Renal cortex interstitium (tissue), 15 donors: ENCODE data around the gene TMEM200A. TPM values are rescaled to one million over a fixed set of nuclear protein-coding genes. Genes with fewer than 3 reads are reported as not detected.
A peak's percentile ranks its signal among the peaks of the same experiment; 100 is the strongest.
"Not testable (repeated sequence)": the region's sequence is repeated elsewhere in the genome, so short reads cannot be mapped to it uniquely, and the experiment has no call there.

ENCODE experiments used
- DNase-seq, 11 donors: peaks; one replicate each; pipeline ENCODE4 v3.0.0-alpha.2; 2013; ENCODE audit warnings: low read depth in 9 of 11, low spot score in 4 of 11; ENCODE audit errors: extremely low read depth in 1 of 11
- long read RNA-seq, 16 experiments: transcript quantifications; one replicate each; lab custom pipeline, GENCODE V29; 2026
- polyA plus RNA-seq, 3 donors: library from polyadenylated mRNA; unstranded; fragments of 120-200 nt; gene quantifications; one replicate each; pipeline ENCODE4 v1.2.1, GENCODE V29; 2013; ENCODE audit not compliant: insufficient read length in 3 of 3

The TMEM200A gene
- polyA plus RNA-seq, result 10 to 100 TPM; 24.3 to 42.3 (median 31.2) TPM
- long read RNA-seq, donor 1, partial matches to known transcripts, result 0 of 6 reads
- long read RNA-seq, donor 1, other reads (novel, unspliced or antisense), result 0 of 6 reads
- long read RNA-seq, donor 2, partial matches to known transcripts, result 0 of 6 reads
- long read RNA-seq, donor 2, other reads (novel, unspliced or antisense), result 0 of 6 reads
- long read RNA-seq, donor 3, transcript TMEM200A-201 (3 exons, 3,512 nt), result major isoform, 6 of 7 reads
- long read RNA-seq, donor 3, partial matches to known transcripts, result 0 of 7 reads
- long read RNA-seq, donor 3, other reads (novel, unspliced or antisense), result 0 of 7 reads
- long read RNA-seq, donor 4, partial matches to known transcripts, result 0 of 4 reads
- long read RNA-seq, donor 4, other reads (novel, unspliced or antisense), result 0 of 4 reads
- long read RNA-seq, donor 5, result 0 reads
- long read RNA-seq, donor 6, transcript TMEM200A-201 (3 exons, 3,512 nt), result major isoform, 5 of 6 reads
- long read RNA-seq, donor 6, partial matches to known transcripts, result 0 of 6 reads
- long read RNA-seq, donor 6, other reads (novel, unspliced or antisense), result 0 of 6 reads
- long read RNA-seq, donor 7, partial matches to known transcripts, result 0 of 4 reads
- long read RNA-seq, donor 7, other reads (novel, unspliced or antisense), result 0 of 4 reads
- long read RNA-seq, donor 8, result 0 reads
- long read RNA-seq, donor 9, partial matches to known transcripts, result 0 of 4 reads
- long read RNA-seq, donor 9, other reads (novel, unspliced or antisense), result 0 of 4 reads
- long read RNA-seq, donor 10, partial matches to known transcripts, result 0 of 4 reads
- long read RNA-seq, donor 10, other reads (novel, unspliced or antisense), result 0 of 4 reads
- long read RNA-seq, donor 11, transcript TMEM200A-201 (3 exons, 3,512 nt), result major isoform, 5 of 5 reads
- long read RNA-seq, donor 11, partial matches to known transcripts, result 0 of 5 reads
- long read RNA-seq, donor 11, other reads (novel, unspliced or antisense), result 0 of 5 reads
- long read RNA-seq, donor 12, partial matches to known transcripts, result 0 of 2 reads
- long read RNA-seq, donor 12, other reads (novel, unspliced or antisense), result 0 of 2 reads
- long read RNA-seq, donor 13, result 0 reads
- long read RNA-seq, donor 14, partial matches to known transcripts, result 0 of 3 reads
- long read RNA-seq, donor 14, other reads (novel, unspliced or antisense), result 0 of 3 reads
- long read RNA-seq, donor 15, result 0 reads
- long read RNA-seq, donor 16, transcript TMEM200A-204 (2 exons, 2,899 nt), result major isoform, 10 of 18 reads
- long read RNA-seq, donor 16, transcript TMEM200A-201 (3 exons, 3,512 nt), result minor isoform, 8 of 18 reads
- long read RNA-seq, donor 16, partial matches to known transcripts, result 0 of 18 reads
- long read RNA-seq, donor 16, other reads (novel, unspliced or antisense), result 0 of 18 reads

DNA sequence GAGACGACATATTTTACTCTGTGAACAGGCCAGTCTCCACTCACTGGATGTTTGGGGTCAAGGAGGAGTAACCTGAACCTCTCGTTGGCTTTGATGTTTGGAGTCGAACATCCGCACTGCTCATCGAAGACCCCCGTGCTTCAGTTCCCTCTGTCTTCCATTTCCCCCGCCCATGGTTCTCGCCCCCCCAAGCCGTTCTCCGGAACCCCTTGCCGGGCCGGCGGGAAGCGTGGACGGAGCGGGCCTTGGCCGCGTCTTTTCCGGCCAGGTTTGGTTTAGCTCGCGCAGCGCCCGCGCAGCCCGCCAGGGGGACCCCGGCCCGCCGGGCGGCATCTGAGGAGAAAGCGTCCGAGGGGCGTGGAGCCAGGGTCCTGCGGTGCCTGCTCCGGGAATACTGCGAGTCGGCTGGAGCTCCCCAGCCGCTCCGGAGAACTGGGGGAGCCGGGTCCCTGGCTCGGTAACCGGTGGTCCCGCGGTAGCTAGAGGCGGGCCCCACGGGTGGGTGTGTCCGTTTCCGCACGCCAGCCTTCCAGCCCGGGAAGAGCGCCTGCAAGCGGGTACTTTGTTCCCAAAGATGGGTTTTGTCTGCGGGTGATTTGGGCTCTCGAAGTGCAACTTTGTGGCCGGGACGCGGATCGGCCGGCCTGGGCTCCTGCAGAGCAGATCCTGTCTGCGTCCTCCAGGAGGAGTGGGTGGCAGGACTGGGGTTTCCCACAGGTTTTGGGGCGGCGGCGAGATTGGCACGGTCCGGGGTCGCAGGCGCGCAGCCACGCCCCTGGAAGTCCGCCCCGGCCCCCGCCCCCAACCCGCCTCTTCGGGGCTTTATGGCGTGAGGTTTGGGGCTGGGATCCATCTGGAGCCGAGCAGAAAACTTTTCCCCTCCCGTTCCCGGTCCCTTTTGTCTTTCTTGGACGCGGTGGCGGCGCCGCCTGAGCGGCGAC, at the start of gene TMEM200A:
TSS of gene TMEM200A (plus strand) at position 852 of the 941 bp plus-strand sequence. CDS start 74,406 bp downstream, outside the sequence.
- peak in 10 of 11 donors; percentile 46 to 75 (median 68) for DNase-seq

DNA sequence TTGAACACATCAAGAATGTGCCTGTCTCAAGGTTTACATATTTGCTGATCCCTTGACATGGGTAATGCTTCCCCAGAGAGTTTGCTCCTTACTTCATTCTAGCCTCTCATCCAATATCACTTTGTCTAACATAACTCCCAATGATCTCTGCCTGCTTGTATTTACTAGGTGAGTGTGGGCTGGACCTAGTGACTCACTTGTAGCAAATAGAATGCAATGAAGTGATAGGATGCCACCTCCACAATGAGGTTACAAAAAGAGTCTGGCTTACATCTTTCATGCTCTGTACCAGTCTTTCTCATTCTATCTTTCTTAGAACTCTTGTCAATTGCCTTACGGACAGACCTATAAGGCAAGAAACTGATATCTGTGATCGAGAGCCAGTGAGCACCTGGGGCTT, 44.9 kb upstream of the TMEM200A start:
- DNase-seq, result no peak

DNA sequence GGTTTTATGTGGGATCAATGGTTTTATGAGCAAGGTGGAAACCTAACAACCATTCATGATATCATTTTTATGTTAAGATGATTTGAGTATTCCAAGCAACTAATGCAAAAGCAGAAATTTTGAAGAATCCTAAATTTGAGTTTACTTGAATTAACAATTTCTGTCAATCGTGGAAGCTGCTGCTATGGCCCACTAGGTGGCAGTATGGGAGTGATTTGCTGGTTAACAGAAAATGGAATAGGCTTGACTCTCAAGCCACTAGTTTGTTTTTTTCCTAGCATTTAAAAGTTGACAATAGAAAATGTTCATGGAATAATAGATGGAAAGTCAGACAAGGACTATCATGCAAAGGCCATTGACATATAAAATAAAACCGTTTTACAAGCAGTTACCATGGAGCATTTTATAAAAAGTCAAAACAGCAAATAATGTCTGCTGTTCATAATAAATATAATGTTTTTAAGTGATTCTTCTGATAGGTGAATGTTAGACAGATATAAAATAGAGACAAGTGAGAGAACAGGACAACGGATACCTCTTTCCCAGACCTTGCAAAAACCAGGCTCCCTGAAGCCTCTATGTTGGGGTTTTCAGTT, 43.0 kb upstream of the TMEM200A start:
- peak; percentile 22 to 58 (median 37) for DNase-seq

DNA sequence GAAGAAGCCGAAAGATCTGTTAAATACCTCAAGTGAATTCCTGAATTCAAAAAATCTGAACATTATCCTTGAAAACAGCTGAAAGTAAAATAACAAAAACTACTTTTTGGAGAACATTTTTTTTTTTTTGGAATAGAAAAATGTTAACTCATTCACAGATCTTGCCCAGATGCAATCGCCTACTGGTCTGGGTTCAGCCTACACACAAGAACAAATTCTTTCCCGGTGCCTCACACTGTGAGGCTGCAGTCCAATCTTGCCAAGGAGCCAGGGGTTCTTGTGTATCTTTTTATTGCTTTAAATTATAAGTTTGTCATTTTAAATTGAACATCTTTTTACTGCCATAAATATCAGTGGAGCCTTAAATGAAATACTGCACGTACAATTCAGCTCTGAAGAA, 41.2 kb upstream of the TMEM200A start:
- DNase-seq, result no peak

DNA sequence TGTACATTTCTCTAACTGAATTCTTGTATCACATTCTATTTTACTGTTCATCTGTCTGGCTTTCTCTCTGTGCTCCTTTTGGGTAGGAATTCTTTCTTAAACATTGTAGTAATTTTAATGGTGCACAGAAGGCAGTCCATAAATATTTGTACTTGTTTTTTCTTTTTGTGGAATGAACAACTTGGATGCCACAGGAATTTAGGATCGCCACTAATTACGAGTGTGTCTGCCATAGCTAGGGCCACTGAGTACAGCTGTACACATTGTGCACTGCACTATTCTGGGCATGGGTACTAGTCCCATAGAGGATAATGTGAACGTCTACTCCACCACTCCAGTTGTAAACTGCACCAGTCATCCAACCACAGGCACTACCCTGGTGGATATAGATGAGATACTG, 39.3 kb upstream of the TMEM200A start:
- DNase-seq, result no peak

DNA sequence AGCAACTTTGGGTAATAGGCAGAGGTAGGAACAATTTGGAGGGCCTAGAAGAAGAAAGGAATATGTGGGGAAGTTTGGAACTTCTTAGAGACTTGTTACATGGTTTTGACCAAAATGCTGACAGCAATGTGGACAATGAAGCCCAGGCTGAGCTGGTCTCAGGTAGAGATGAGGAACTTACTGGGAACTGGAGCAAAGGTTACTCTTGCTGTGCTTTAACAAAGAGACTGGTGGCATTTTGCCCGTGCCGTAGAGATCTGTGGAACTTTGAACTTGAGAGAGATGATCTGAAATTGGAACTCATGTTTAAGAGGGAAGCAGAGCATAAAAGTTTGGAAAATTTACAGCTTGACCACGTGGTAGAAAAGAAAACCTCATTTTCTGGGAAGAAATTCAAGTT, 28.3 kb upstream of the TMEM200A start:
- no peak for DNase-seq

DNA sequence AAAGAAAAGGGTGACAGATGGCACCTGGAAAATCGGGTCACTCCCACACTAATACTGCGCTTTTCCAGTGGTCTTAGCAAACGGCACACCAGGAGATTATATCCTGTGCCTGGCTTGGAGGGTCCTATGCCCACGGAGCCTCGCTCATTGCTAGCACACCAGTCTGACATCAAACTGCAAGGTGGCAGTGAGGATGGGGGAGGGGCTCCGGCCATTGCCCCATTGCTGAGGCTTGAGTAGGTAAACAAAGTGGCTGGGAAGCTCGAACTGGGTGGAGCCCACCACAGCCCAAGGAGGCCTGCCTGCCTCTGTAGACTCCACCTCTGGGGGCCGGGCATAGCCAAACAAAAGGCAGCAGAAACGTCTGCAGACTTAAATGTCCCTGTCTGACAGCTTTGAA, 19.5 kb upstream of the TMEM200A start:
- not testable (repeated sequence) for DNase-seq

DNA sequence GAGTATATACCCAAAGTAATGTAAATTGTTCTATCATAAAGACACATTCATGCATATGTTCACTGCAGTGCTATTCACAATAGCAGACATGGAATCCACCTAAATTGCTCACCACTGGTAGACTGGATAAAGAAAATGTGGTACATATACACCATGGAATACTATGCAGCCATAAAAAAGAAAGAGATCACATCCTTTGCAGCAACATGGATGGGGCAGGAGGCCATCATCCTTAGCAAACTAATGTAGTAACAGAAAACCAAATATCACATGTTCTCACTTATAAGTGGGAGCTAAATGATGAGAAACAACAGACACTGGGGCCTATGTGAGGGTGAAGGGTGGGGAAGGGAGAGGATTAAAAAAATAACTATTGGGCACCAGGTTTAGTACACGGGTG, 11.5 kb upstream of the TMEM200A start:
- DNase-seq, result no peak

DNA sequence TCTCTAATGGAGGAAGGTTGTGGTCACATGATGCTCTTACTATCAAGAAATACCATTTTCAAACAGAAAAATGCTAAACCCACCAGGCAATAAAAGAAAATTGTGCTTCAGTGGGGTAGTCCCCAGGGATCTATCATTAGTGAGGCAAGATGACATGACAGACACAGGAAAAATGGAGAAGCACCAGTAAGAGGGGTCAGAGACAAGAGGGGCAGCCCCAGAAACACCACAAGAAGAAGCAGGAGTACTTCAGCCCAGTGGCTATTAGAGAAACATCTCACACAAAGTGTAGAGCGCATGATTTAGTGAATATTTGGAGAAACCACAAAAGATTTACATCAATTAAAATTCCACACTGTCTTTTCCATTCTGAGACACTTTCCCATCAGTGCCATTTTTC, 10.2 kb upstream of the TMEM200A start:
- no peak for DNase-seq

DNA sequence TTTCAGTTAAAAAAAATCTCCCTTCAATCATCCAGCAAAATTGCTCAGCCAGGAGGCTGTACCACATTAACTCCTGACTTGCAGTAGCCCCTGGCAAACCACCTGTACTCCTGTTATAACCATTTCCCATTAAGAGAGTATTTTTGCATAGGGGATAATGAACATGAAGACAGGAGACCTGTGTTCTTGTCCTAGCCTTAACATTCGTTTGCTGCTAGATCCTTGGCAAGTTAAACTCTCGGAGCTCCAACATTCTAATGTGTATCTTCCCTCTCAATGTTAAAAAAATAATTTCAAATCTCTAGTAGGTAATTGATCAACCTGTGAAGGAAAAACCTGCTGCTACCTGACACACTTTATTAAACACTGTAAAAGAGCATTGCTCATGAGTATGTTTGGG, 8.4 kb upstream of the TMEM200A start:
- DNase-seq, result no peak

DNA sequence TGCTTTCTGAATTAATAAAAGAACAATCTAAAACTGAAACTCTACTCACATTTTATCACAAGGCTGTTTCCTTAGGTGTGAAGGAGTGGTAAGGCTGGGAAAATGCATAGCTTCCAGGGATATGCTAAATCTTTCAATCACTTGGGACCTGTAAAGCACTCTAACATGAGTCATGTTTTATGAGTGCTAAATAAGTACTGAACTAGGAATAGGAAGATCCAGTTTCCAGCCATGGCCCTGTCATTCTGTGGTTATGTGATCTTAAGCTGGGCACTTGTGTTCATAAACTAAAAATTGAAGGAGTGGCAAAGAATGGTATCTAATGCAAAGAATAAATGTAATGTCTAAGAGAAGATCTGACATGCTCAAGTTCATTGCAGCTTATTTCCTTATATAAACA, 6.1 kb upstream of the TMEM200A start:
- no peak for DNase-seq

DNA sequence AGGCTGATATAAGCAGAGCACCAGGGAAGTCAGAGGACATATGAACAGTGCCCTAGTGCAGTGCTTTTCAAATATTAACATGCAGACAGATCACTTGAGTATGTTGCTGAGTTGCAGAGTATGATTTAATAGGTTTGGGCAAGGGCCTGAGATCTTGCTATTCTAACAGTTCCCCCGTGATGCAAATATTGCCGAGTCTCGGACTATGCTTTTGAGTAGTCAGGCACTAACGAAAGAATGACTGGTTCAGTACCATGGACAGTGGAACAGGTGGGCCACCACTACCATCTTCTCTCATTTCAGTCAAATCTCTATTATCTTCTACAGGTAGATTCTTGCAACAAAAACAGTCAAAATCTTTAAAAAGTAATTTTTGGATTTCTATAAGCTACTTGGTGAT, 3.7 kb upstream of the TMEM200A start:
- peak in 6 of 11 donors; percentile 19 to 40 (median 26) for DNase-seq

DNA sequence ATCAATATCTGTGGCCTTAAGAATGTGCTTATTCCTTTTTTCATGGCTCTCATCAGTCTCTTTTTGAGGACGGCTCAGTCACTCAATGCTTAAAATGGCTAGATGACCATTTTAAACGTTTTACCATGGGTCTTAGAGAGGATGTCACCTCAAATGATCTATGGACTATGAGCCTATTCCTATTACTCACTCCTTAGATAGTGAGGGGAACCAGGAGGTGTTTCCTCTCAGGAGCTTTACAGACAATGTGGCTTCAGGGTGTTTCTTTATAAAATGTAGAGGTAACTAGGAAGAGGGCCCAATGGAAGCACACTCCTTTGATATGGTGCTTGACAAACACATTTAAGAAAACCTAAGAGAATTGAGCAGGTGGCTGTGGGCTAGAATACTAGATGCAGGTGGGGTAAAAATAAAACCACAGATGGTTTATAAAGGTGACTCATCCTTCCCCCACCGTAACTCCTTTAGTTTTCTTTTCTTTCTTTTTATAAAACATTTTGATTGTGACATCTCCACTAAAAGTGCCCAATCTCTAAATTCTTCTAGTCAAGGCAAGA, 1.5 kb upstream of the TMEM200A start:
- no peak for DNase-seq

DNA sequence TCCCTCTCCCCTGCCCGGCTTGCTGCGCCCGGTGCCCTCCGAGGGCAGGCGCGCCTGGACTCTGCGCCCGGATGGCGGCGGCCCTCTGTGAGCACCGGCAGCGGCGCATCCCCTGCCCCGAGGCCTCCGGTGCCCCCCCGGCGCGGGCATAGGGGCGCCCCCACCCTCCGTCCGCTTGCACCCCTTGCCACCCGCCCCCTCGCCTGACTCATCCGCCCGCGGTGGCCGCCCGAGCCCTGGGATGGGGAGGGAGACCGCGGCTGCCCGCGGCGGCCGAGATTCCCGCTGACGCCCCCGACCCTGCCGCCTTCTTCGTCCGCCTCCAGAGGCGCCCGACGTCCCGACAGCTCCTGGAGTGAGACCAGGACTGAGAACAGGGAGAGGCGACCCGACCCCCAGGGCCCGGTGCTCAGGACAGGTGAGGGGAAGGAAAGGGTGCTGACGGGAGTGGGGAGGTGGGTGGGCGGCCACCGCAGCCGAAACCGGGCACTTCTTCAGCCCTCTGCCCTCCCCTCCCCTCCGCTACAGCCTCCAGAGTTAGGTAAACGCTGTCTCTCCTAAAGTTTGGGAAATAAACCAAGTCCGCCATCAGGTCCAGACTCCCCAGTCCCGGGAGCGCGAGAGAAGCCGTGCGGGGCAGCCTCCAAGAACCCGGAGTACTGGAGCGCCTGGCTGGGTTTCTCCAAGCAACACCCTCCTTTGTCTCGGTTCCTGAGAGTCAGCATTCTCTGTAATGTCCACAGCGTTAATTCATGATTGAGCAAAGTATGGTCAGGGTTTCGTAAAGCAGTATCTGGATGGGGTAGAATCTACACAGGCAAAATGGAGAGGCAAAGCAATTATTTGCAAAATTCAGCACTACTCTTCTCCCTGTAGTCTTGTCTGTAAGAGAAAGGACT, 539 bp downstream of the TMEM200A start:
- DNase-seq, result peak in 7 of 11 donors; percentile 17 to 40 (median 31)

DNA sequence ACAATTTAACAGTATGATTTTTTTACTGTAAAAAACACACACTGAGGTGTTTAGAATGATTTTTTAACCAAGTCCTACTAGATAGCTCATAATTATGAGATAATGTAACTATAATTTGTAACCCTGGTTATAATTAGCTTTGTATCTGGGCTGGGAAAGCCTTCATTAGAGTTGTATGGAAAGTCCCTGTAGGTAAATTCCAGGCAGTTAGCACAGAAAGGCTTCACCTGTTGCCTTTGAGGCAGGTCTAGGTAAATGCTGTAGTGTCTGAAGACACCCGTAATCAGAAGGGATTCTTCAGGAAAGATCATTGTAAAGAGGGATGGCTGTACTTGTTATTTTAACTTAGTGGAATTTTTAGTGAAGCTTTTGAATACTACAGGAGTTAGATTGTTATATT, 1.9 kb downstream of the TMEM200A start:
- no peak for DNase-seq

DNA sequence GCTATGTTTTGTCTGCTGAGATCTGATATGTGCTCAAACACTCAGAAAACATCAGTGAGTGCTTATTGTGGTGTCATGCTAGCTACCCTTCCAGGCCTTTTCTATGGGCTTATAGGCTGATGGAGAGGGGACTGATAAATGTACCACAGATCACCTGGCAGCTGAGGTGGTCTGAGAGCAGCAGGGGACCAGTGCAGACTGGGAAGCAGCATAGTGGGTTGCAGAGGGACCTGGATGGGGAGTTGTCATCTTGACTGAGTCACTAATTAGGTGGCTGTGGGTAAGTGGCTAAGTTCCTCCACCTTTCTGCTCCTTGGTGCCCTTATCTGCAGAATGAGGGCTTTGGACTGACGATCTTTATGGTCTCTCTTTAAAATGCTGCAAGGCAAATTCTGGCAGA, 2.8 kb downstream of the TMEM200A start:
- no peak for DNase-seq
